Activated gamma-delta T cell treated with anti-CD3 and anti-CD28 coated beads, Interleukin-2, amount 50 U/mL, for 16 hours (primary cell): ENCODE measurements around the gene ING5.

Source experiments
- DNase-seq: peaks from one replicate; pipeline ENCODE4 v3.0.0-alpha.2; 2020; ENCODE audit warnings: low read depth

Gene ING5

GRCh38 chr2:241776336-241777169 lies 74.7 kb downstream of the ING5 start, which contains the start of gene GAL3ST2:
TSS of gene GAL3ST2 (plus strand) at chr2:241776822. CDS start at chr2:241776956, 134 bp downstream.
- DNase-seq = no peak

- no peak for DNase-seq
Measured at GRCh38 chr2:241777170-241777685, 75.4 kb downstream of the ING5 start.

- no peak for DNase-seq
Measured at GRCh38 chr2:241777686-241778627, 76.1 kb downstream of the ING5 start.
